Type B pancreatic cell (in vitro differentiated cells): ENCODE results near the gene GET4. TPM values are rescaled to one million over a fixed set of nuclear protein-coding genes. Genes with fewer than 3 reads are reported as not detected.

ENCODE experiments used
- DNase-seq: peaks from one replicate; pipeline ENCODE4 v3.0.0; 2021; ENCODE audit warnings: mixed read lengths; ENCODE audit not compliant: unreplicated experiment; ENCODE audit errors: extremely low spot score
- H3K27ac Mint-ChIP-seq: 2 replicates; pipeline ENCODE4 v1.8.0; 2021; ENCODE audit warnings: mild to moderate bottlenecking, mixed read lengths
- H3K27me3 Mint-ChIP-seq: 2 replicates; pipeline ENCODE4 v1.8.0; 2021; ENCODE audit warnings: mixed read lengths
- H3K36me3 Mint-ChIP-seq: 2 replicates; pipeline ENCODE4 v1.8.0; 2021; ENCODE audit warnings: mixed read lengths
- H3K4me1 Mint-ChIP-seq: one replicate; pipeline ENCODE4 v1.8.0; 2021; ENCODE audit warnings: mixed read lengths; ENCODE audit not compliant: unreplicated experiment
- H3K4me3 Mint-ChIP-seq: 2 replicates; pipeline ENCODE4 v1.8.0; 2021; ENCODE audit warnings: mild to moderate bottlenecking, mixed read lengths
- H3K9me3 Mint-ChIP-seq: 2 replicates; pipeline ENCODE4 v1.8.0; 2021; ENCODE audit warnings: mixed read lengths
- total RNA-seq: library from RNA; stranded (reverse); gene quantifications from 2 replicates; pipeline ENCODE4 v1.2.1, GENCODE V29; 2021; ENCODE audit warnings: low replicate concordance
- TF ChIP-seq, protein P1 (sequence below): fragments of 200-600 bp; sonication (generic); conservative IDR thresholded peaks from 2 replicates; pipeline ENCODE4 v1.5.0; 2021; ENCODE audit warnings: antibody characterized with exemption, mild to moderate bottlenecking

The GET4 gene
- total RNA-seq, 1 donor from 2014 or later = 46.3 TPM

DNA sequence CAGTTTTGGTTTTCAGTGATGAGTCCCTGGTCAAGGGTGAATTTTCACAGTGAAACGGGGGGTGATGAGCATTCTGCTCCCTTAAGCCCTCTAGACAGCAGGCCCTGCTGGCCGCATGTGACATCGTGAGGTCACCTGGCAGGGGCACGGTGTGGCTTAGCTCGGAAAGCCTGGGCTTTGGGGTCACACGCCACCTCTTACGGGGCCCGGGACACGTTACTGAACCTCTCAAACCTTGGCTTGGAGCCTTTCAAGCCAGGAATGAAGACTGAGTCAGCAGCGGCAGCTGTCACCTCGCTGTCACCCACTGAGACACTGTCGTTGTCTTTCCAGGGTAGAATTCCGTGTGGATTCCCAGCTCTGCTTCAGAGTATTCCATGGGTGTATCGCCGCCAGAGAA lies 4.1 kb downstream of the GET4 start:
- H3K27ac Mint-ChIP-seq = no peak overlapping the region
- peaks cover 21% of the 10 kb centered on the region for H3K4me1 Mint-ChIP-seq
- H3K27me3 Mint-ChIP-seq = no peaks in the 10 kb centered on the region
- H3K36me3 Mint-ChIP-seq = peaks cover 8% of the 10 kb centered on the region
- TF ChIP-seq, protein P1, sequence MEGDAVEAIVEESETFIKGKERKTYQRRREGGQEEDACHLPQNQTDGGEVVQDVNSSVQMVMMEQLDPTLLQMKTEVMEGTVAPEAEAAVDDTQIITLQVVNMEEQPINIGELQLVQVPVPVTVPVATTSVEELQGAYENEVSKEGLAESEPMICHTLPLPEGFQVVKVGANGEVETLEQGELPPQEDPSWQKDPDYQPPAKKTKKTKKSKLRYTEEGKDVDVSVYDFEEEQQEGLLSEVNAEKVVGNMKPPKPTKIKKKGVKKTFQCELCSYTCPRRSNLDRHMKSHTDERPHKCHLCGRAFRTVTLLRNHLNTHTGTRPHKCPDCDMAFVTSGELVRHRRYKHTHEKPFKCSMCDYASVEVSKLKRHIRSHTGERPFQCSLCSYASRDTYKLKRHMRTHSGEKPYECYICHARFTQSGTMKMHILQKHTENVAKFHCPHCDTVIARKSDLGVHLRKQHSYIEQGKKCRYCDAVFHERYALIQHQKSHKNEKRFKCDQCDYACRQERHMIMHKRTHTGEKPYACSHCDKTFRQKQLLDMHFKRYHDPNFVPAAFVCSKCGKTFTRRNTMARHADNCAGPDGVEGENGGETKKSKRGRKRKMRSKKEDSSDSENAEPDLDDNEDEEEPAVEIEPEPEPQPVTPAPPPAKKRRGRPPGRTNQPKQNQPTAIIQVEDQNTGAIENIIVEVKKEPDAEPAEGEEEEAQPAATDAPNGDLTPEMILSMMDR = no peak
- no peak overlapping the region for H3K4me3 Mint-ChIP-seq
- no peaks in the 10 kb centered on the region for H3K9me3 Mint-ChIP-seq
- DNase-seq = no peak

DNA sequence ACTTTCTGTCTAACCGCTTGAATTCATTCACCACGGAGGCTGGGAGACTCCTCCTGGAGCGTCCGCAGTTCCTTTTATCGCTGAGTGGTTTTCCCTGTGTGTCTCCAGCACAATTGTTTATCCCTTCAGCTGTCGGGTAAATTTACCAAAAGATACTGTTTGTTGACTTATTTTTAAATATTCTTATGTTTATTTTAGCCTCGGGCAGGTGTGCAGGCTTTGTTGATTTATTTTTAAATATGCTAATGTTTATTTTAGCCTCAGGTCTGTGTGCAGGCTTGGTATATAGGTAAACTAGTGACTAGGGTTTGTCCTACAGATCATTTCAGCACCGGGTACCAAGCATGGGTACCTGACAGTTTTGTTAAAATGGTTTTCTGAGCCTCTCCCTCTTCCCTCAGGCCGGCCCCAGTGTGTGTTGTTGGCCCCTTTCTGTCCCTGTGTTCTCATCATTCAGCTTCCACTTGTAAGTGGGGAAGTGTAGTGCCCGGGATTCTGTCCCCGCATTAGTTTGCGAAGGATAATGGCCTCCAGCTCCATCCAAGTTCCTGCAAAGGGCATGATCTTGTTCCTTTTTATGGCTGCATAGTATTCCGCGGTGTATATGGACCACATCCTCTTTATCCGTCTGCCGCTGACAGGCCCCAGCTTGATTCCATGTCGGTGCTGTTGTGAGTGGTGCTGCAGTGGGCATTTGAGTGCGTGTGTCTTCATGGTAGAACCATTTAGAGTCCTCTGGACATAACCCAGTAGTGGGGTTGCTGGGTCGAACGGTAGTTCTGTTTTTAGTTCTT lies 5.3 kb downstream of the GET4 start:
- DNase-seq = no peak
- Mint-ChIP-seq H3K9me3 (no peaks in the 10 kb centered on the region), H3K27ac (no peak overlapping the region), H3K27me3 (no peaks in the 10 kb centered on the region), H3K4me1 (peaks cover 21% of the 10 kb centered on the region), H3K4me3 (no peak overlapping the region), H3K36me3 (peaks cover 8% of the 10 kb centered on the region)
- TF ChIP-seq, protein P1 = no peak

DNA sequence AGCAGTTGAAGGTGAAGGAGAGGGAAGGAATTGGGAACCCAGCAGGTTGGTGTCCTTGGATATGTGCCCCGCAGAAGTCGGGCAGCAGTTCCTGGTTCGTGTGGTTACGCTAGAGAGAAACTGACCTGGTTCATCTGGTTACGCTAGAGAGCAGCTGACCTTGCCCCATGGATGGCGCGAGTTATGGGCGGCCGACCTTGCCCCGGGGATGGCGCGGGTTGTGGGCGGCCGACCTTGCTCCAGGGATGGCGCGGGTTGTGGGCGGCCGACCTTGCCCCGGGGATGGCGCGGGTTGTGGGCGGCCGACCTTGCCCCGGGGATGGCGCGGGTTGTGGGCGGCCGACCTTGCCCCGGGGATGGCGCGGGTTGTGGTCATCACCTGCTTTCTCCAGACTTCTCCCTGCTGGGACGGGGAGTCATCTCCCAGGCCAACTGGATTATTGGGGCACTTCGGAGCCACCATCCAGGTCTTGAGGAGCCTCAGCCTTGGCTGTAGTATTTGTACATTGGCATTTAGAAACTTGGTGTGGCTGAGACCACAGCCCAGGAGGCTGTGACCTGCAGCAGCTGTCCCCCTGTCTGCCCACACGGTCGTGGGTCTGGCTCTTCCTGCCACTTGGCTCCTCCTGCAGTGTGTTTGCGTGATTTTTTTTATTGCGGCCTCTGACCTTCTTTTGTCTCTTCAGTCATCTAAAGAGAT lies 6.1 kb downstream of the GET4 start:
- peaks cover 21% of the 10 kb centered on the region for H3K4me1 Mint-ChIP-seq
- no peak for DNase-seq
- H3K36me3 Mint-ChIP-seq = peaks cover 8% of the 10 kb centered on the region
- TF ChIP-seq, protein P1 = no peak
- no peaks in the 10 kb centered on the region for H3K27me3 Mint-ChIP-seq
- no peaks in the 10 kb centered on the region for H3K9me3 Mint-ChIP-seq
- peak overlapping the region; percentile 78 for H3K27ac Mint-ChIP-seq
- no peak overlapping the region for H3K4me3 Mint-ChIP-seq

DNA sequence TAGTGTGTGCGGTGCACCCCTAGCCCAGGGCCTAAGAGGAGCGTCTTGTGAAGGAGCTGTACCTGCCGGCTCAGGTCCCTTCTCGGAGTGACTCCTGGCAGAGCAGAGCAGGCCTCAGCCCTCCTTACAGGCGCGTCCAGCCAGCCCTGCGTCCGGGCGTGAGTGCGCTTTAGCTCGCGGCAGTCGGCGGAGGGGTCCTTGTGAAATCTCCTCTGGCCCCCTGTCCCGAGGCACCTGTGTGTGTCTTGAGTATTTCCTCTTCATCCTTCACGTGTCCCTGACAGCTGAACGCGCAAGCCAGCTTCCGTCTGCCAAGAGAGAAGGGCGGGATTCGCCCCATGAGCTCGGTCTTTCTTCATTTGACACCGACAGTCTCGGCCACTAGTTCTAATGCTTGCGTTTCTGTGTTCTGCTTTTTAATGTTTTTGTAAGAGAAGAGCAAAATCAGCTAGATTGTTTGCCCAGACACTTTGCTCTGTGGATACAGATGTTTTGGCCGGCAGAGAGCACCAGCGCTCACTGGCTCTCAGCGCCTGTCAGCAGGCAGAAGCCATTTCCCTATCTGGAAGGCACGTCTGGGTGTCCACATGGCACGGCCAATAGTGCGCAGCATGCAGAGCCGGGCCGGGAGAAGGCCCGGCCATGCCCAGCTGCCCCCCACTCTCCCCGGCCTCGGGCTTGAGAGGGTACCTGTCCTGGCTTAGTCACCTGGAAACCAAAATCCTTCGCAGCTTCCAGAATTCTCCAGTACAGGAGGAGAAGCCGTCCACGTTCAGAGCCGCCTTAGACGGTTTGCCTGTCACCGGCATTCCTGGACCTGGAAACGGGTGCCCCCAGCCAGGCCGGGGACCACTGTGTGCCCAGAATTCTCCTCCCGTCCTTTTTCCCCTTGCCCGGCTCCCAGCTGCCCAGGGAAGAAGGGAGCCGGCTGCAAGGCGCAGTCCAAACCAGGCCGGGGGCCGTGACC lies 7.0 kb downstream of the GET4 start:
- Mint-ChIP-seq H3K4me1 (peaks cover 17% of the 10 kb centered on the region), H3K27me3 (no peaks in the 10 kb centered on the region), H3K36me3 (peaks cover 8% of the 10 kb centered on the region), H3K9me3 (no peaks in the 10 kb centered on the region), H3K27ac (peak overlapping the region; percentile 78), H3K4me3 (peak overlapping the region; percentile 29)
- TF ChIP-seq, protein P1 = no peak
- no peak for DNase-seq

DNA sequence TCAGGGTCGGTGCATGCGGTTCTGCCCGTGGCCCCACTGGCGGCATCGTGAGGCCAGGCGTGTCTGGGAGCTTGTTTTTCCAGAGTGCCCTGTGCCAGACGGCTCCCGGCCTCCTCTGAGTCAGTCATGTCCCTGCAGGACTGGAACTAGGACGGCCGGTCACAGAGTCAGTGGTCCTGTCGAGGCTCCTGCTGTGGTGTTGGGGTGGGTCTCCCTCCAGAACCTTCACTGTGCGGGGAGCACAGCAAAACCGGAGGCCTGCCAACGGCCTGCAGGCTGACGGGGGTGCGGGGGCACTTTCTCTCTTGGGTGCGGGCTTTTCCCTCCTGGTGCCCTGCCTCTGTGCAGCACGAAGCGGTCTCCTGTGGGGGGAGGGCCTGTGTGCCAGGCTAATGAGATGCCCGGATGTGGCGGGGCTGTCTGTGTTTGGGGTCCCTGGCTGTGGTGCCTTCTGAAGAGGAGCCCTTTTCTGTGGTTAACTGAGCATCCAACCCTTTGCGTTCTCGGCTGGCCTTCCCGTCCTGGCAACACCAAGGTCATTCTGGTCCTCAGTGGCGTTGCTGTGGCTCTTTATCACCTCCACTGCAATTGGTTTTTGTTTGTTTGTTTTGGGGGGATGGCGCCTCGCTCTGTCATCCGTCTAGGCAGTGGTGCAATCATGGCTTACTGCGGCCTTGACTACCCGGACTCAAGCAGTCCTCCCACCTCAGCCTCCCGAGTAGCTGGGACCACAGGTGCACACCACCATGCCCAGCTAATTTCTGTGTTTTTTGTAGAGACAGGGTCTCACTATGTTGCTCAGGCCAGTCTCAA lies 8.0 kb downstream of the GET4 start:
- DNase-seq = no peak
- H3K9me3 Mint-ChIP-seq = no peaks in the 10 kb centered on the region
- no peak overlapping the region for H3K4me3 Mint-ChIP-seq
- H3K36me3 Mint-ChIP-seq = peaks cover 5% of the 10 kb centered on the region
- TF ChIP-seq, protein P1 = no peak
- peaks cover 12% of the 10 kb centered on the region for H3K4me1 Mint-ChIP-seq
- H3K27me3 Mint-ChIP-seq = no peaks in the 10 kb centered on the region
- H3K27ac Mint-ChIP-seq = no peak overlapping the region
